GM19239 (cell line): ENCODE results near the gene TAPBPL.

Experiments
- DNase-seq: peaks from one replicate; pipeline ENCODE4 v3.0.0; 2011; ENCODE audit warnings: low spot score; ENCODE audit not compliant: insufficient read length
- FAIRE-seq: peaks from 2 replicates; lab custom pipeline; 2011; peaks lifted over from hg19 to GRCh38; lab: Jason Lieb, UNC

Gene TAPBPL

GRCh38 chr12:6434205-6435140 is 17.4 kb upstream of the TAPBPL start:
- no peak for DNase-seq
- FAIRE-seq, result no peak

DNA sequence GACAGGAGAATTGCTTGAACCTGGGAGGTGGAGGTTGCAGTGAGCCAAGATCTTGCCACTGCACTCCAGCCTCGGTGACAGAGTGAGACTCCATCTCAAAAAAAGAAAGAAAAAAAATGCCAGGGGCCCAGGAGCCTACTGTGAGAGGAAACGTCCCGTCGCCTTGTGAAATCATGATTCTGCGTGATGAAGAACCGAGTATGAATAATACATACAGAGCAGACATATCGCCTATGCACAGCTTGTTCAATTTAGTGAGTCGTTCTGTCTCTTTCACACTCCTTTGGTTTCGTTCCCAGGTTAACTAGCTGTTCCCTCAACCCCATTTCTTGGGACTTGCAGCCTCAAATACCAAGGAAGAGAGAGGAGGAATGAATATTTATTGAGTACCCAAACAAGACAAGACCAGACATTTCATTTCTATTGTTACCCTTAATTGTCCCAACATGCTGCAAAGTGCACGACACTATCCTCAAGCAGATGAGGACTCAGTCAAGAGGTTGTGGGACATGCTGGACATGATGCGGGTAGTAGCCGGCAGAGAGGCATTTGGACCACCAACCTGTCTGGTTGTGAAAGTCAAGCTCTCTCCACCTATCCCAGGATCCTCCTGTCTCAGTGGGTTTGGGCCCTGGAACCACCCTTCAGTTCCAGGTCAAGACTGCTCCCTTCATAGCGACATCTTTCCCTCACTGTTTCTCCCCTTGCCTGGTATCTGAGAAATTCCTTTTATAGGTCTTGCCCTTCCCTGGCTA is 15.7 kb upstream of the TAPBPL start:
- no peak for FAIRE-seq

GRCh38 chr12:6437586-6437985 is 14.3 kb upstream of the TAPBPL start:
- no peak for FAIRE-seq
- no peak for DNase-seq

More for the DNA sequence above, 15.7 kb upstream of the TAPBPL start:
- no peak for DNase-seq

- FAIRE-seq (no peak), DNase-seq (no peak)
Observed at GRCh38 chr12:6438345-6438744, 13.5 kb upstream of the TAPBPL start.

DNA sequence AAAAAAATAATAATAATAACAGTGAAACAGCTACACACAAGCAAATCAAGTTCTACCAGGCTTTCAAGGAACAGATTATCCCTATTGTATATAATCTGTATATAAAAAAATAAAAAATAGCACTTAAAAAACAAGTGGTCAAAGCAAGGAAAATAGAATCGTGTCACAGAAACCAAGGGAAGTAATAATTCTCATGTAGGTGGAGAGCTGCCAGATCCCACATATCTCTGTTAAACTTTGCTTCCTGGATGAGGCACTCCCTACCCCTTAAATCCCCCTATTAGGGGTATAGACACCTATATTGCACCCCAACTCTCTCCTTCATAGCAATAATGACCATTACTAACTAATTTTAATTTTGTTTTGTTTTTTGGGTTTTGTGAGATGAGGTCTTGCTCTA is 11.5 kb upstream of the TAPBPL start:
- DNase-seq (no peak), FAIRE-seq (no peak)

DNA sequence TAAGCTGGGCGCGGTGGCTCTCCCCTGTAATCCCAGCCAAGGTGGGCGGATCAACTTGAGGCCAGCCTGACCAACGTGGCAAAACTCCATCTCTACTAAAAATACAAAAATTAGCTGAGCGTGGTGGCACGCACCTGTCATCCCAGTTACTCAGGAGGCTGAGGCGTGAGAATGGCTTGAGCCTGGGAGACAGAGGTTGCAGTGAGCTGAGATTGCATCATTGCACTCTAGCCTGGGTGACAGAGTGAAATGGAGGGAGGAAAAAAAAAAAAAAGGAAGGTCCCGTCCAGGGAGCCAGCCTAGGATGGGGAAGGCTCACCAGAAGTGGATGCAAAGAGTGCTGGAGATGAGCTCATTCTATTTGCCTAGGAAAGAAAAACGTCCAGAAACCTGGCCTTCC is 9.0 kb upstream of the TAPBPL start:
- FAIRE-seq (no peak), DNase-seq (no peak)

GRCh38 chr12:6443361-6443983 is 8.4 kb upstream of the TAPBPL start:
- peak; percentile 99 for FAIRE-seq

GRCh38 chr12:6444031-6444430 is 7.8 kb upstream of the TAPBPL start:
- DNase-seq (no peak), FAIRE-seq (no peak)

More at GRCh38 chr12:6443361-6443983, 8.4 kb upstream of the TAPBPL start:
- DNase-seq, result no peak

DNA sequence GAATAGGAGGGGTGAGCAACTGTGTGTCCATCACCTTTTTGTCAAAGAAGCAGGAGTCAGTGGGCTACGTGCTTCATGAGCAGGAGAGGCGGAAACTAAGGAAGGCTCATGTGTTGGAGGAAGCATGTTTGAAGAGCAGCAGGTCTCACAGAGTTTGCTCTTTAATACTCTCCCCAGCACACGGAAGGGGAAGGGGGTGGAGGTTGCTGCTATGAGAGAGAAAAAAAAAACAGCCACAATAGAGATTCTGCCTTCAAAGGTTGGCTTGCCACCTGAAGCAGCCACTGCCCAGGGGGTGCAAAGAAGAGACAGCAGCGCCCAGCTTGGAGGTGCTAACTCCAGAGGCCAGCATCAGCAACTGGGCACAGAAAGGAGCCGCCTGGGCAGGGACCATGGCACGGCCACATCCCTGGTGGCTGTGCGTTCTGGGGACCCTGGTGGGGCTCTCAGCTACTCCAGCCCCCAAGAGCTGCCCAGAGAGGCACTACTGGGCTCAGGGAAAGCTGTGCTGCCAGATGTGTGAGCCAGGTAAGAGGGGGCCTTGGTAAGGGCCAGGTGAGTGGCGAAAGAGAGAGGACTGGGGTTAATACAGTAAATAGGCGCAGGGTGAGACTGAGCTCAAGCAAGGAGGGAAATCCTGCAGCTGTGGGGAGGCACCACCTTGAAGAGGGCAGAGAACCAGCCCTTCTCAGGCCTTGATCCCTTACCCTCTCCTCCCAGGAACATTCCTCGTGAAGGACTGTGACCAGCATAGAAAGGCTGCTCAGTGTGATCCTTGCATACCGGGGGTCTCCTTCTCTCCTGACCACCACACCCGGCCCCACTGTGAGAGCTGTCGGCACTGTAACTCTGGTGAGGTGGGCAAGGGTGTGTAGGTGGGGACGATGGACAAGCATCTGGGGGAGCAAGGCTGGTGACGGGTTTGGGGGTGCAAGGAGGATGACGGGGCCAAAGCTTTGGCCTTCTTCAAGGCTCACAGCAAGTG is 6.8 kb upstream of the TAPBPL start, which contains the start of gene CD27:
CD27 (plus strand) TSS at position 252 of the 985 bp plus-strand sequence; CDS start at position 393, 141 bp downstream.
- DNase-seq, result no peak
- FAIRE-seq, result peak; percentile 26

- DNase-seq (no peak), FAIRE-seq (no peak)
Observed at GRCh38 chr12:6450091-6450868, 1.6 kb upstream of the TAPBPL start.

GRCh38 chr12:6450869-6451347 is 934 bp upstream of the TAPBPL start:
- DNase-seq (no peak), FAIRE-seq (no peak)

DNA sequence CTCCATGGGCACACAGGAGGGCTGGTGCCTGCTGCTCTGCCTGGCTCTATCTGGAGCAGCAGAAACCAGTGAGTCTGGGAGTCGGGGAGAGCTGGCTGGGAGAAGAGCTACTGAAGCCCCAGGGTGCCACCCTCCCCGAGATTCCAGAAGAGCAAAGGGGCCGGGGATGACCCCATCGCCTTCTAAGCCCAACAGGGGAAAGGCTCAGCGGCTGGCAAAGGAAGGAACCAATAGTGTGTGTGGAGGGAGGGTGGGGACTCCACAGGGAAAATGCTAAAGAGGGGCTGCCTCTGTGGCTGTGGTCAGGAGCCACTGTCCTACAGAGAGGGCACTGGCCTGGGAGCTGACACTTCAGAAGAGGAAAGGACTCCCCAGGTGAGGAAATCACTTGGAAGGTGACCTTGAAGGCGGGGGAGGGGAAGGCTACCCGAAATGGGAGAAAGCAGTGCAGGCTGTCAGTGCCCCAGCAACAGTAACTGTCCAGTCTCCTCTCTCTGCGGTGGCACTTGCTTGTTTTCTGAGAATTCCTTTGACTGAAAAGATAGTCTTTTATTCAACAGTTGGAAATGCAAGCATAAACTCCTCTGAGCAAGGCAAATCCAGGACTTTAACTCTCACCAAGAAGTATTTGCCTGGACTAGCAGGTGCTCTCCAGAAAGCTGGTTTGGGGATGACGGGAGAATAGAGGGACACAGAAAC is 552 bp downstream of the TAPBPL start:
- DNase-seq, result no peak

GRCh38 chr12:6452944-6453630 is 1.2 kb downstream of the TAPBPL start:
- FAIRE-seq (no peak), DNase-seq (no peak)

More for the DNA sequence above, 552 bp downstream of the TAPBPL start:
- no peak for FAIRE-seq

- DNase-seq (no peak), FAIRE-seq (no peak)
Observed at GRCh38 chr12:6457220-6457945, 5.5 kb downstream of the TAPBPL start.

GRCh38 chr12:6458281-6459003 is 6.6 kb downstream of the TAPBPL start:
- DNase-seq, result no peak

DNA sequence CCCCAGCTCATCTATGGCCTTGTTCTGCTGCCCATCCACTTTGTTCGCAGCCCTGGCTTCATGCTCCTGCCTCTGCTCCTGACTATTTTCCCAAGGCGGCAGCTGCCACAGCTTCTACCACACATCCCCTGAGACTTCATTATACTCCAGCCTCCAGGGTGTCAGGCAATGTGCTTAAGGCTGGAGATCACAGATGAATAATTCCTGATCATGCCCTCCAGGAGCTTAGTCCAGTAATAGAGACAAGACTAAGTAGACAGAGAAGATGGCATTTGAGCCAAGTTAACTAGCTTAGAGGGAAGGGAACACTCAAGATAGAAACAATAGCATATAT is 7.1 kb downstream of the TAPBPL start:
- FAIRE-seq, result no peak

More at GRCh38 chr12:6458281-6459003, 6.6 kb downstream of the TAPBPL start:
- FAIRE-seq, result no peak

More for the DNA sequence above, 7.1 kb downstream of the TAPBPL start:
- no peak for DNase-seq
